Endothelial cell of umbilical vein (primary cell): Measurements from ENCODE around the gene B3GALT5. TPM values are rescaled to one million over a fixed set of nuclear protein-coding genes. Genes with fewer than 3 reads are reported as not detected.

Experiments
- BruUV-seq: library from RNA; stranded (reverse); fragments of 400-500 nt; replicated peaks from 2 replicates; lab custom pipeline; 2021; lab: Mats Ljungman, UMichigan
- CTCF ChIA-PET: fragments of 300-600, 350-600 bp; sonication (Branson Sonifier 250); formaldehyde crosslinking; loops from one replicate; lab custom pipeline; 2021; ENCODE audit warnings: antibody characterized with exemption, inconsistent platforms; lab: Charles Lee
- POLR2A ChIA-PET: fragments of 300-600, 350-600 bp; sonication (Branson Sonifier 250); formaldehyde crosslinking; loops from one replicate; lab custom pipeline; 2021; ENCODE audit warnings: antibody characterized with exemption, inconsistent platforms; lab: Charles Lee
- DNase-seq: peaks from one replicate; pipeline ENCODE4 v3.0.0-alpha.2; 2011; ENCODE audit warnings: low read depth, low spot score
- FAIRE-seq: peaks from 2 replicates; lab custom pipeline; 2011; peaks lifted over from hg19 to GRCh38; lab: Jason Lieb, UNC
- H2AFZ ChIP-seq: 2 replicates; pipeline ENCODE4 v1.6.0; 2012; ENCODE audit warnings: low read depth, low read length, control low read depth, inconsistent platforms
- H3K27ac ChIP-seq: 2 replicates; pipeline ENCODE4 v1.5.1; 2011; ENCODE audit warnings: low read depth, mild to moderate bottlenecking, control low read depth, low read length, moderate library complexity; ENCODE audit not compliant: insufficient read depth
- H3K27me3 ChIP-seq, 2 experiments: 2 replicates each; pipeline versions ENCODE4 v1.6.0 to v1.6.1; 2011; ENCODE audit warnings: low read length in 2 of 2, mixed read lengths in 1 of 2; ENCODE audit not compliant: control insufficient read depth in 2 of 2, insufficient read depth in 2 of 2
- H3K36me3 ChIP-seq, 2 experiments: 2 replicates in 1 of 2; 3 replicates in 1 of 2; pipeline ENCODE4 v1.5.1; 2011; ENCODE audit warnings: low read length in 2 of 2, mild to moderate bottlenecking in 1 of 2, moderate library complexity in 1 of 2; ENCODE audit not compliant: control insufficient read depth in 2 of 2, insufficient read depth in 2 of 2; ENCODE audit errors: extremely low read depth in 1 of 2
- H3K4me1 ChIP-seq: 3 replicates; pipeline ENCODE4 v1.5.1; 2011; ENCODE audit warnings: mild to moderate bottlenecking, low read length; ENCODE audit not compliant: control insufficient read depth, insufficient read depth; ENCODE audit errors: extremely low read depth
- H3K4me2 ChIP-seq: 2 replicates; pipeline ENCODE4 v1.6.1; 2011; ENCODE audit warnings: low read length, control low read depth, mixed read lengths; ENCODE audit not compliant: insufficient read depth
- H3K4me3 ChIP-seq, 3 experiments: fragments of 200-600 bp in 1 of 3; sonication (generic), shearing (Covaris generic) in 1 of 3; replicated peaks in 1 of 3; 2 replicates each; pipeline ENCODE4 v1.5.1; 2011 to 2016; ENCODE audit warnings: control low read depth in 3 of 3, low read length in 3 of 3, mild to moderate bottlenecking in 2 of 3, inconsistent platforms in 1 of 3, low read depth in 1 of 3, moderate library complexity in 1 of 3; ENCODE audit not compliant: insufficient read depth in 1 of 3
- H3K79me2 ChIP-seq: 2 replicates; pipeline ENCODE4 v1.6.0; 2012; ENCODE audit warnings: low read length, inconsistent platforms; ENCODE audit not compliant: control insufficient read depth, insufficient read depth
- H3K9ac ChIP-seq: replicated peaks from 2 replicates; pipeline ENCODE3; 2011; ENCODE audit warnings: low read length, control low read depth; ENCODE audit not compliant: insufficient read depth; ENCODE audit errors: extremely low read depth
- H3K9me1 ChIP-seq: replicated peaks from 3 replicates; pipeline ENCODE4 v1.6.0; 2011; ENCODE audit warnings: mild to moderate bottlenecking, low read length; ENCODE audit not compliant: control insufficient read depth, insufficient read depth; ENCODE audit errors: extremely low read depth
- H3K9me3 ChIP-seq: replicated peaks from 2 replicates; pipeline ENCODE4 v1.5.1; 2012; ENCODE audit warnings: low read length, inconsistent platforms; ENCODE audit not compliant: control insufficient read depth, insufficient read depth
- H4K20me1 ChIP-seq: replicated peaks from 2 replicates; pipeline ENCODE3; 2011; ENCODE audit warnings: mild to moderate bottlenecking, low read length; ENCODE audit not compliant: control insufficient read depth, insufficient read depth; ENCODE audit errors: extremely low read depth
- EZH2 ChIP-seq: IDR thresholded peaks from 2 replicates; pipeline ENCODE4 v1.6.1; 2012; ENCODE audit warnings: borderline replicate concordance, low read depth, mild to moderate bottlenecking, moderate library complexity, low read length, inconsistent platforms; ENCODE audit not compliant: severe bottlenecking
- FOS ChIP-seq: IDR thresholded peaks from 2 replicates; pipeline ENCODE4 v1.6.1; 2011; ENCODE audit warnings: mild to moderate bottlenecking, low read length, moderate library complexity, borderline replicate concordance; ENCODE audit not compliant: insufficient read depth
- GATA2 ChIP-seq: IDR thresholded peaks from 2 replicates; pipeline ENCODE4 v1.7.0; 2011; ENCODE audit warnings: low read depth, mild to moderate bottlenecking, moderate library complexity, mixed read lengths, low read length; ENCODE audit not compliant: insufficient read length, insufficient read depth
- JUN ChIP-seq: IDR thresholded peaks from 2 replicates; pipeline ENCODE4 v1.6.1; 2011; ENCODE audit warnings: borderline replicate concordance, low read depth; ENCODE audit not compliant: insufficient read length, insufficient read depth
- MYC ChIP-seq: IDR thresholded peaks from one replicate; pipeline ENCODE4 v1.6.1; 2011; ENCODE audit warnings: mild to moderate bottlenecking, low read depth, low read length
- POLR2A ChIP-seq: IDR thresholded peaks from 2 replicates; pipeline ENCODE4 v1.6.1; 2012; ENCODE audit warnings: low read depth, mild to moderate bottlenecking, control low read depth, low read length
- POLR2AphosphoS5 ChIP-seq: IDR thresholded peaks from 2 replicates; pipeline ENCODE4 v1.6.1; 2012; ENCODE audit warnings: low read depth, mild to moderate bottlenecking, control low read depth, low read length, moderate library complexity; ENCODE audit not compliant: insufficient read depth
- dilution Hi-C: fragments of 300-500 bp; cut with MboI; formaldehyde crosslinking; loops from one replicate; pipeline ENCODE4 v1.15.0; 2019; ENCODE audit warnings: low sequenced_read_pairs; ENCODE audit not compliant: extremely low pct_ligation_motif_present
- intact Hi-C: fragments of 100-400 bp; cut with micrococcal nuclease; formaldehyde crosslinking; loops from one replicate; pipeline ENCODE4 v1.10.0; 2022
- polyA plus RNA-seq, 4 experiments: library from polyadenylated mRNA; depleted of rRNA in 3 of 4; stranded (reverse) in 3 of 4; unstranded in 1 of 4; fragments of >200 nt; gene quantifications; 2 replicates each; pipeline versions ENCODE4 v1.2.1 to v1.2.3, GENCODE V29; 2011 to 2012; ENCODE audit warnings: missing spikeins in 1 of 4
- total RNA-seq: library from RNA; stranded (reverse); gene quantifications from 2 replicates; pipeline ENCODE4 v1.2.3, GENCODE V29; 2021
- TF ChIP-seq, protein P1 (sequence below), 2 donors: IDR thresholded peaks; 1 replicate in 1 of 2; 2 replicates in 1 of 2; pipeline ENCODE4 v1.5.1; 2011; ENCODE audit warnings: low read length in 2 of 2, mild to moderate bottlenecking in 2 of 2, moderate library complexity in 2 of 2, control low read depth in 1 of 2, inconsistent platforms in 1 of 2, low read depth in 1 of 2; ENCODE audit not compliant: insufficient read depth in 1 of 2; ENCODE audit errors: extremely low read depth in 1 of 2
- TF ChIP-seq, protein P2 (sequence below): IDR thresholded peaks from 2 replicates; pipeline ENCODE4 v1.6.1; 2011; ENCODE audit not compliant: insufficient read depth, insufficient read length

The B3GALT5 gene
- total and polyA plus RNA-seq, 2 donors (not counting 3 experiments of a cell fraction or from before 2014, with no cell fraction given): 0.04 TPM; not detected in 1

DNA sequence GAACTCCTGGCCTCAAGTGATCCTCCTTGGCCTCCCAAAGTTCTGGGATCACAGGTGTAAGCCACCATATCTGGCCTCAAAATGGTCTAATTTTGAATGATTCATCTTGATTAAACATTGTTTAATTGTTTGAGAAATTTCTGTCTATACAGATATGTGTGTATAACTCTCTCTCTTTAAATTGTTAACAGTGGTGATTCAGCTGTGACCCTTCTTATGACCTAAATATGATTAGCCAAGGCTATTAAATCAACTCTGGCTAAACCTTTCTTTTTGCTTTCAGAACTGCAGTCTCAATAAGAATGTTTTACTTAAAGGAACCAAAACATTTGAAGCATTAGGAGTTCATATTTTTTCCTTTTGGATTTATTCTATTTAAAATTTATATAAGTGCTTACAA lies 19.2 kb upstream of the B3GALT5 start:
- Histone ChIP-seq H3K36me3 (no peaks in the 10 kb centered on the region), H3K27me3 (no peaks in the 10 kb centered on the region), H3K79me2 (no peaks in the 10 kb centered on the region), H3K4me1 (no peaks in the 10 kb centered on the region), H3K4me3 (no peak overlapping the region), H3K9me1 (no peaks in the 10 kb centered on the region), H3K4me2 (no peak overlapping the region), H3K9ac (no peak overlapping the region), H2AFZ (no peak overlapping the region), H3K9me3 (no peaks in the 10 kb centered on the region), H4K20me1 (no peaks in the 10 kb centered on the region), H3K27ac (no peak overlapping the region)
- POLR2A ChIA-PET: no interaction called here
- no TSS peak for BruUV-seq
- dilution Hi-C loops: no loop called here
- TF ChIP-seq JUN (no peak), FOS (no peak), EZH2 (no peak), MYC (no peak), POLR2AphosphoS5 (no peak), POLR2A (no peak), GATA2 (no peak)
- TF ChIP-seq, protein P1, sequence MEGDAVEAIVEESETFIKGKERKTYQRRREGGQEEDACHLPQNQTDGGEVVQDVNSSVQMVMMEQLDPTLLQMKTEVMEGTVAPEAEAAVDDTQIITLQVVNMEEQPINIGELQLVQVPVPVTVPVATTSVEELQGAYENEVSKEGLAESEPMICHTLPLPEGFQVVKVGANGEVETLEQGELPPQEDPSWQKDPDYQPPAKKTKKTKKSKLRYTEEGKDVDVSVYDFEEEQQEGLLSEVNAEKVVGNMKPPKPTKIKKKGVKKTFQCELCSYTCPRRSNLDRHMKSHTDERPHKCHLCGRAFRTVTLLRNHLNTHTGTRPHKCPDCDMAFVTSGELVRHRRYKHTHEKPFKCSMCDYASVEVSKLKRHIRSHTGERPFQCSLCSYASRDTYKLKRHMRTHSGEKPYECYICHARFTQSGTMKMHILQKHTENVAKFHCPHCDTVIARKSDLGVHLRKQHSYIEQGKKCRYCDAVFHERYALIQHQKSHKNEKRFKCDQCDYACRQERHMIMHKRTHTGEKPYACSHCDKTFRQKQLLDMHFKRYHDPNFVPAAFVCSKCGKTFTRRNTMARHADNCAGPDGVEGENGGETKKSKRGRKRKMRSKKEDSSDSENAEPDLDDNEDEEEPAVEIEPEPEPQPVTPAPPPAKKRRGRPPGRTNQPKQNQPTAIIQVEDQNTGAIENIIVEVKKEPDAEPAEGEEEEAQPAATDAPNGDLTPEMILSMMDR (IDR thresholded peaks at IDR 0.05; ENCODE audit: extremely low read depth in 1 of 2, insufficient read depth in 1 of 2, low read depth in 1 of 2, low read length in 2 of 2): no peak
- TF ChIP-seq, protein P2, sequence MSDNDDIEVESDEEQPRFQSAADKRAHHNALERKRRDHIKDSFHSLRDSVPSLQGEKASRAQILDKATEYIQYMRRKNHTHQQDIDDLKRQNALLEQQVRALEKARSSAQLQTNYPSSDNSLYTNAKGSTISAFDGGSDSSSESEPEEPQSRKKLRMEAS: no peak
- no peak for FAIRE-seq
- CTCF ChIA-PET: no interaction called here
- DNase-seq: no peak
- intact Hi-C loops: no loop called here
